ENCODE results near the gene PAXIP1.

DNA sequence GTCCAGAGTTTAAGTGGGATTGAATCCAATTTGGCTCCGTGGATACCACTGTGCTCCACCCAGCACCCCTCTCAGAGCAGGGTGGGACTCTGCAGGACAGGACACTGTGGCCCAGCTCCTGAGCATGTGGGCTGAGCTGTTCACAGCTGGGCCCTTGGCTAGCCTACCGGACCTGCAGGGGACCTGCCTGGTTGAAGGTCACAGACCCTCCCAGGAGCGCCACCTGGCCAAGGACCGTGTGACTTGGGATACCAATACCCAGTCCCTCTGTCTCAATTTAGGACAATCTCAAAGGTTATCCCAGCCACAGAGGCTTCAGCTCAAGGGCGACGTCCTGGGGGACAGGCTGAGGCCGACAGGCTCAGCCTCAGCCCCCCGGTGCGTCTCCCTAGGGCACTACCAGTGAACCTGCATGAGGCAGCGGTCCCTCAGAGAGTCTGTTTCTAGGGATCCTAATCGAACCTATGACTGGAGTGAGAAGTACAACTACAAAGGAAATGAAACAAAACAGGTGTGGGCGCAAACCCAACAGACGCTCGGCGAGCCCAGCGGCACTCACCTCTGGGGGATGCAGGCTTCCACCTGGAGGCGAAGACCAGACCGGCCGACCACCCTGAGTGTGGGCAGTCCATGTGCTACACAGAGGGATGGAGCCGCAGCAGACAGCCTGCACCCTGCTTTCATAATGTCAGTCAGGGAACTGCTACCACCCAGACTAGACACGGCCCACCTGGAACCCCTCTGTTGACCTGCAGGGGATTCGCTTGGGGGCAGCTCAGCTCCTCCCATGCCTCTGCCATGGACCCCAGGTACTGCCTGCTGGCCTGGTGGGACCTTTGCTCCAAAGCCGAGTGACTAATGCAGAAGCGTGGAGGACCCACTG lies 103.7 kb downstream of the PAXIP1 start:
- TF ChIP-seq, protein P1, sequence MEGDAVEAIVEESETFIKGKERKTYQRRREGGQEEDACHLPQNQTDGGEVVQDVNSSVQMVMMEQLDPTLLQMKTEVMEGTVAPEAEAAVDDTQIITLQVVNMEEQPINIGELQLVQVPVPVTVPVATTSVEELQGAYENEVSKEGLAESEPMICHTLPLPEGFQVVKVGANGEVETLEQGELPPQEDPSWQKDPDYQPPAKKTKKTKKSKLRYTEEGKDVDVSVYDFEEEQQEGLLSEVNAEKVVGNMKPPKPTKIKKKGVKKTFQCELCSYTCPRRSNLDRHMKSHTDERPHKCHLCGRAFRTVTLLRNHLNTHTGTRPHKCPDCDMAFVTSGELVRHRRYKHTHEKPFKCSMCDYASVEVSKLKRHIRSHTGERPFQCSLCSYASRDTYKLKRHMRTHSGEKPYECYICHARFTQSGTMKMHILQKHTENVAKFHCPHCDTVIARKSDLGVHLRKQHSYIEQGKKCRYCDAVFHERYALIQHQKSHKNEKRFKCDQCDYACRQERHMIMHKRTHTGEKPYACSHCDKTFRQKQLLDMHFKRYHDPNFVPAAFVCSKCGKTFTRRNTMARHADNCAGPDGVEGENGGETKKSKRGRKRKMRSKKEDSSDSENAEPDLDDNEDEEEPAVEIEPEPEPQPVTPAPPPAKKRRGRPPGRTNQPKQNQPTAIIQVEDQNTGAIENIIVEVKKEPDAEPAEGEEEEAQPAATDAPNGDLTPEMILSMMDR (conservative IDR thresholded peaks at IDR 0.05), result no peak
- TF ChIP-seq EZH2 (IDR thresholded peaks at IDR 0.05; ENCODE audit: low read depth), result no peak
